Esophagus squamous epithelium (tissue), 5 donors: ENCODE data around the gene SNX14. TPM values are rescaled to one million over a fixed set of nuclear protein-coding genes. Genes with fewer than 3 reads are reported as not detected.
A peak's percentile ranks its signal among the peaks of the same experiment; 100 is the strongest.

Experiments used
- DNase-seq: peaks from one replicate; lab custom pipeline; 2025; lab: John Stamatoyannopoulos, UW
- H3K27ac ChIP-seq, 4 donors: fragments of 200-600 bp; sonication (generic); one replicate each; pipeline ENCODE4 v1.5.1; 2016 to 2019; ENCODE audit warnings: mild to moderate bottlenecking in 1 of 4
- H3K27me3 ChIP-seq, 4 donors: fragments of 200-600 bp; sonication (generic); 1 replicate in 3 of 4; 2 replicates in 1 of 4; pipeline versions ENCODE4 v1.5.1 to v1.6.0; 2017 to 2021; ENCODE audit warnings: antibody characterized with exemption in 1 of 4
- H3K36me3 ChIP-seq, 3 donors: fragments of 200-600 bp; sonication (generic); one replicate each; pipeline ENCODE4 v1.5.1; 2016 to 2019
- H3K4me1 ChIP-seq, 3 donors: fragments of 200-600 bp; sonication (generic); one replicate each; pipeline ENCODE4 v1.5.1; 2017 to 2019
- H3K4me3 ChIP-seq, 4 donors: fragments of 200-600 bp; sonication (generic); 1 replicate in 3 of 4; 2 replicates in 1 of 4; pipeline ENCODE4 v1.5.1; 2016 to 2019; ENCODE audit warnings: mild to moderate bottlenecking in 2 of 4, moderate library complexity in 1 of 4
- H3K9me3 ChIP-seq, 3 donors: fragments of 200-600 bp; sonication (generic); one replicate each; pipeline ENCODE4 v1.5.1; 2016 to 2019
- POLR2A ChIP-seq, 4 donors: fragments of 450-650 bp; IDR thresholded peaks; one replicate each; pipeline ENCODE4 v1.6.1; 2017; ENCODE audit warnings: antibody characterized with exemption in 4 of 4, mild to moderate bottlenecking in 4 of 4, moderate library complexity in 3 of 4
- WGBS, 2 donors: methylation state at CpG; one replicate each; pipeline ENCODE4 v1.1.5; 2018; 5-methylcytosine and 5-hydroxymethylcytosine counted together
- intact Hi-C: fragments of 100-400 bp; cut with DNase I; formaldehyde crosslinking; loops from one replicate; pipeline ENCODE4 v1.15.0; 2022
- total RNA-seq, 4 donors: library from RNA; depleted of rRNA; stranded (reverse); fragments of >200 nt; gene quantifications; one replicate each; pipeline ENCODE4 v1.1.0, GENCODE V29; 2016
- TF ChIP-seq, protein P1 (sequence below), 6 experiments: fragments of 450-650 bp in 4 of 6; fragments of 200-600 bp in 2 of 6; sonication (generic) in 2 of 6; IDR thresholded peaks; one replicate each; pipeline ENCODE4 v1.5.1; 2016 to 2019; ENCODE audit warnings: antibody characterized with exemption in 6 of 6, mild to moderate bottlenecking in 4 of 6, moderate library complexity in 4 of 6
- donor health status: DM: yes; HTN: yes; CAD: no.

The SNX14 gene
- total RNA-seq, 4 donors from 2014 or later = 40.5 to 52.3 (median 46.2) TPM

DNA sequence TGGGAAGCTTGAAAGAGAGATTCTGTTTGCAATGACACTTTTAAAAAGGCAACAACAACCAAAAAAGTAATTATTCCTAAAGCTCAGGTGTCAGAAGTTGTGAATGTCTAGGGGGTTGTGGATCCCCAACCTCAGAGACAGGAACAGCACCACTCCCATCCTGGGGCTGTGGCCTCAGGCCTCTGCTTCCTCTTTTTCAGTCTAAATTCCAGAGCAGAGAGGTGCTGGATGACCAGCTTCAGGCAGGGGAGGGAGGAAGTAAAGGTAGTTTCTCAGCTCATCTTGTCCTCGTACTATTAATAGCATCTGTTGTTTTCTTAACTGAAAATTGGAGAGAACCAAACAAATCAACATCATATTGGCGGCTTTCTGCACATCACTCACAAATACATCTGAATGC is 135.5 kb downstream of the SNX14 start:
- Histone ChIP-seq H3K9me3 (no peaks in the 10 kb centered on the region), H3K36me3 (no peaks in the 10 kb centered on the region), H3K27ac (peak overlapping the region in 3 of 4 donors; percentile 59 to 75 (median 71)), H3K4me3 (no peak overlapping the region), H3K4me1 (peaks cover 0 to 52% (median 44%) of the 10 kb centered on the region in 3 donors), H3K27me3 (no peaks in the 10 kb centered on the region)
- 43 to 57% methylated on average over 2 of the region's 2 CpGs for WGBS, 2 donors
- TF ChIP-seq, protein P1, sequence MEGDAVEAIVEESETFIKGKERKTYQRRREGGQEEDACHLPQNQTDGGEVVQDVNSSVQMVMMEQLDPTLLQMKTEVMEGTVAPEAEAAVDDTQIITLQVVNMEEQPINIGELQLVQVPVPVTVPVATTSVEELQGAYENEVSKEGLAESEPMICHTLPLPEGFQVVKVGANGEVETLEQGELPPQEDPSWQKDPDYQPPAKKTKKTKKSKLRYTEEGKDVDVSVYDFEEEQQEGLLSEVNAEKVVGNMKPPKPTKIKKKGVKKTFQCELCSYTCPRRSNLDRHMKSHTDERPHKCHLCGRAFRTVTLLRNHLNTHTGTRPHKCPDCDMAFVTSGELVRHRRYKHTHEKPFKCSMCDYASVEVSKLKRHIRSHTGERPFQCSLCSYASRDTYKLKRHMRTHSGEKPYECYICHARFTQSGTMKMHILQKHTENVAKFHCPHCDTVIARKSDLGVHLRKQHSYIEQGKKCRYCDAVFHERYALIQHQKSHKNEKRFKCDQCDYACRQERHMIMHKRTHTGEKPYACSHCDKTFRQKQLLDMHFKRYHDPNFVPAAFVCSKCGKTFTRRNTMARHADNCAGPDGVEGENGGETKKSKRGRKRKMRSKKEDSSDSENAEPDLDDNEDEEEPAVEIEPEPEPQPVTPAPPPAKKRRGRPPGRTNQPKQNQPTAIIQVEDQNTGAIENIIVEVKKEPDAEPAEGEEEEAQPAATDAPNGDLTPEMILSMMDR (IDR thresholded peaks at IDR 0.05) = no peak
- TF ChIP-seq POLR2A (IDR thresholded peaks at IDR 0.05) = no peak
- no peak for DNase-seq
- intact Hi-C loops = no loop called here

DNA sequence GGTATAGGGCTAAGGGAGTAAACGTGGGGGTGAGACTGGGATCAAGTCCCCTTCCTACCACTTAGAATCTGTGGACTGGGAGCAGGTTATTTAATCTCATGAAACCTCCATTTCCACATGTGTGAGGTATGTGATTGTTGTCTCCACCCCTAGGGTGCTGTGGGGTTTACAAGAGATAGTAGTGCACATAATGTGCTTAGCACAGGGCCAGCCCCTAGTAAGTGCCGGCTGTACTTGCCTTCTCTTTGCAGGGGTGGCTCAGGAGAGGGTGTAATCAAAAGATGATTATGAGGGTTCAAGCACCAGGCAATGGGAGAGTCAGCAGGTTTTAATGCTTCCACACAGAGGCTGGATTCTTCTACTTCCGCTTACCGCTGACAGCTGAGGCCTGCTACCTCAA is 136.9 kb downstream of the SNX14 start:
- H3K4me1 ChIP-seq = peaks cover 8 to 57% (median 48%) of the 10 kb centered on the region in 3 donors
- WGBS, 2 donors = 72 to 94% methylated on average over 2 to 4 of the region's 4 CpGs

More for the DNA sequence above, 136.9 kb downstream of the SNX14 start:
- Histone ChIP-seq H3K4me3 (no peak overlapping the region), H3K27me3 (no peaks in the 10 kb centered on the region), H3K27ac (no peak overlapping the region), H3K36me3 (no peaks in the 10 kb centered on the region), H3K9me3 (no peaks in the 10 kb centered on the region)
- DNase-seq = no peak
- TF ChIP-seq POLR2A (IDR thresholded peaks at IDR 0.05) = no peak
- intact Hi-C loops = no loop called here

Other genes with a start within 250 kb of the SNX14 start
- gene NT5E, start 143.8 kb downstream of the SNX14 start, total RNA-seq = 1 to 10 TPM in 3 of 4 donors, under 1 TPM in 1; 0.68 to 6.7 (median 3.2) TPM
- gene SYNCRIP, start 49.0 kb upstream of the SNX14 start, total RNA-seq = 100 to 1,000 TPM in 2 of 4 donors, 10 to 100 TPM in 2; 64.6 to 100 (median 82.9) TPM